ENCODE measurements around the gene MPRIP.

GRCh38 chr17:17226451-17227265 is 184.4 kb downstream of the MPRIP start:
- TF ChIP-seq CTCF (IDR thresholded peaks at IDR 0.05; ENCODE audit: poor library complexity, severe bottlenecking) (no peak), EP300 (conservative IDR thresholded peaks at IDR 0.05; ENCODE audit: poor library complexity, severe bottlenecking) (no peak), TAF1 (IDR thresholded peaks at IDR 0.05; ENCODE audit: low read depth) (no peak), MXI1 (conservative IDR thresholded peaks at IDR 0.05; ENCODE audit: poor library complexity, severe bottlenecking) (no peak)
